ENCODE data around the gene ACR.

GRCh38 chr22:50699001-50699755 lies 38.8 kb upstream of the ACR start:
- TF ChIP-seq JUNB (IDR thresholded peaks at IDR 0.05; ENCODE audit: unreplicated experiment) (no peak), ETS1 (IDR thresholded peaks at IDR 0.05) (no peak), CTCF (conservative IDR thresholded peaks at IDR 0.05; ENCODE audit: low read depth in 2 of 2) (no peak), ZNF114 (CRISPR knock-in tag; IDR thresholded peaks at IDR 0.05) (no peak)
